NCI-H1048 (cell line): Measurements from ENCODE around the gene UBXN7.
"Not testable (repeated sequence)": the region's sequence is repeated elsewhere in the genome, so short reads cannot be mapped to it uniquely, and the experiment has no call there.

Source experiments
- DNase-seq: peaks from one replicate; lab custom pipeline; 2025; lab: John Stamatoyannopoulos, UW

The UBXN7 gene

DNA sequence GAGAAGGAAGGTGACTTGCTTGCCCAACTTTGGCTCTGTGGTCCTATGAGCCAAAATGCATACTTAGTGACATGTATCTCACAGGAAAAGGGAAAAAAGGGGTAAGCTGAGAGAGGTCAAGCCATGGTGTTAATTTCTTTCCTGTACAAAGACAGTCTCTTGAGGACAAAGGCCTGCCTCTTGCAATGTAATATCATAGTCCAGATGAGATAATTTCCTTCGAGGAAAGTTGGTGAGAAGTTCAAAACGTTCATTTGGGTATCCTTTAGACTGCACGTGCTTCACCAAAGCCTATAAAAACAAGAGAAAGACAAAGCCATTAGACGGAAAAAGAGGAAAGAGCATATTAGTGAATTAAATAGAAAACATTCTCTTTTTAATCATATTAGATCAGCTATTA, 75.7 kb downstream of the UBXN7 start:
- DNase-seq: no peak

- DNase-seq: no peak
Observed at GRCh38 chr3:196355668-196356067, 76.6 kb downstream of the UBXN7 start.

DNA sequence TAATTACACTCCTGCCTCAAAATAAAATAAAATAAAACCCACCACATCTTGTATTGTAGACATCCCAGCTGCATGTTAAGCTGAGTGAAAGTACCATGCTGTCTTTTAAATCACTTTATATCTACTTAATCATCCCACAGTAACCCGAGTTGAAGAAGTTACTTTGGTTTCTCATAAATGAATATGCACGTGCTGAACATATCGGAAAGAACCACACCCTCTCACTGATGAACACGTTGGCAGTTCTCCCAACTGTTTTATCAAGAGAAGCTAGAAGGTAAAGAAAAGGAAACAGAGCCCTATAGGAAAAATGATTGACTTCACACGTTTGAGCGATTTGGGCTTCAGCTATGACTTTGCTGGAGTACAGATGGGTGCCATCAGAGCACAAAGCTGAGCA, 78.1 kb downstream of the UBXN7 start:
- no peak for DNase-seq

GRCh38 chr3:196351541-196351940, 80.7 kb downstream of the UBXN7 start:
- DNase-seq: no peak

DNA sequence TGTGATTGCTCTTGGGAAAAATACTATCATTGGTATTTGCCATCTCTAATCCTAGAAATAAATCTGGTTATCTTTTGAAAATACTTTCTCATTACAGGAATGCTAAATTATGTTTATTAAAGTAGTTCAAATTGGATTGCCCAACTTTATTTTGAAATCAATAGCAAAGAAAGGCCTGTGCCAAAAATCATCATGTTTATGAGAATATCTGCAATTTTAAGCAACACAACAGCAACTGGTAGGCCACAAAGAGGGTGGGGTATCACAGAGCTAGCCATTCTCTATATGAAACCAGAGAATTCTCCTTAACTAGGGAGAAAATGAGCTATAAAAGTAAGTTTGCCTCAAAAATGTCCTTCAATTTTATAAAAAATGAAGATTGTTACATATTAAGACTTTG, 82.2 kb downstream of the UBXN7 start:
- no peak for DNase-seq

- no peak for DNase-seq
Observed at GRCh38 chr3:196348698-196349097, 83.5 kb downstream of the UBXN7 start.

DNA sequence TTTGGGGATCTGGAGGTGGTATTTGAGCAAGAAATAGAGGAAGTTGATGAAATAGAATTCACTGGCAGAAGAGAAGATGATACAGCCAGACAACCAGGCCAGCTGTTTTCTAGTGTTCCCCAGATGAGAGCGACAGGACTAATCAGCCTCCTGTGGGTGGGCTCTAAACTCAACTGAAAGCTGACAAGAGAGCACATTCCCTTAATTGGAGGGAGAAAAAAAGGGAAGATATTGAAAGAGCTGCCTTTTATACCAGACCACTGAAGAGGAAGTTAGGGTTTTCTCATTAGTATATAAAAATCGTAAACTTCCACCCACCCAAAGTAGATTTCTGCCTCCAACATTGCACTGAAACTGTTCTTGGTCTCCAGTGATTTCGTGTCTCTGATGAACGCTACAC, 87.6 kb downstream of the UBXN7 start:
- no peak for DNase-seq

DNA sequence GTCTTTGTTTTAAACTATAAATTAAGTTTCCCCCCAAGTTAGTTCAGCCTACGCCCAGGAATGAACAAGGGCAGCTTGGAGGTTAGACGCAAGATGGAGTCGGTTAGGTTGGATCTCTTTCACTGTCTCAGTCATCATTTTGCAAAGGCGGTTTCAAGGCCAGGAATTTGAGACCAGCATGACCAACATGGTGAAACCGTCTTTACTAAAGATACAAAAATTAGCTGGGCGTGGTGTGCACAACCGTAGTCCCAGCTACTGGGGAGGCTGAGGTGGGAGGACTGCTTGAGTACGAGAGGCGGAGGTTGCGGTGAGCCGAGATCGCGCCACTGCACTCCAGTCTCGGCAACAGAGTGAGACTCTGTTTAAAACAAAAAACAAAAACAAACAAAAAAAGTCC, 88.3 kb downstream of the UBXN7 start:
- DNase-seq: not testable (repeated sequence)

GRCh38 chr3:196341137-196341536, 91.1 kb downstream of the UBXN7 start:
- no peak for DNase-seq

GRCh38 chr3:196340466-196340865, 91.8 kb downstream of the UBXN7 start:
- no peak for DNase-seq

DNA sequence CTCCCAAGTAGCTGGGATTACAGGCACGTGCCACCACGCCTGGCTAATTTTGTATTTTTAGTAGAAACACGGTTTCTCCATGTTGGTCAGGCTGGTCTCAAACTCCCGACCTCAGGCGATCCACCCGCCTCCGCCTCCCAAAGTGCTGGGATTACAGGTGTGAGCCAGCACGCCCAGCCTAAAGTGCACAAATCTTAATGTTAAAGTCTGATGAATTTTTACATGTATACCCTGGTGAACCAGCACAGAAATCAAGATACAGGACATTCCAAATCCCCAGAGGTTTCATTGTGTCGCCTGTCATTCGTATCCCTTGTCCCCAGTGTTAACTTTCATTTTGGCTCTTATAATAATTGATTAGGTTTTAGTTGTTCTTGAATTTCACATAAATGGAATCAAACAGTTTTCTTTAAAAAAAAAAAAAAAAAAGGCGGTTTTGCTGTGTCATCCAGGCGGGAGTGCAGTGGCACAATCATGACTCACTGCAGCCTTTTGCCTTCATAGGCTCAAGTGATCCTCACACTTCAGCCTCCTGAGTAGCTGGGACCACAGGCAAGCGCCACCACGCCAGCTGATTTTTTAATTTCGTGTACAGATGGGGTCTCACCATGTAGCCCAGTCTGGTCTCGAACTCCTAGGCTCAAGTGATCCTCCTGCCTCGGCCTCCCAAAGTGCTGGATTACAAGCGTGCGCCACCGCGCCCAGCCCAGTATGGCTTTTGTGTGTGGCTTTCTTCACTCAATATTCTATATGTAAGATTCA, 92.6 kb downstream of the UBXN7 start:
- no peak for DNase-seq

DNA sequence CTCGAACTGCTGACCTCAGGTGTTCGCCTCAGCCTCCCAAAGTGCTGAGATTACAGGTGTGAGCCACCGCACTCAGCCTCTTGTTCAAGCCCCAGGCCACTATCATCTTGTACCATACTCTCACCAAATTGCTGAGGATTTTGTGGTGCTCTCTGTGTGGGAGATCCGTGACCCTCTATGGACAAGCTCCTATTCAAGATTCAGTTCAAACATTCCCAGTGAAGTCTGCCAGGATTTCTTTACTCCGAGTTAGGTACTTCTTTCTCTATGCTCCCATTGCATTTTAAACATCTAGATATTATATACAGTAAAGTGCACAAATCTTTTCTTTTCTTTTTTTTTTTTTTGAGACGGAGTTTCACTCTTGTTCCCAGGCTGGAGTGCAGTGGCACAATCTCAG, 93.2 kb downstream of the UBXN7 start:
- DNase-seq: no peak

GRCh38 chr3:196336319-196337145, 95.7 kb downstream of the UBXN7 start:
- DNase-seq: no peak

DNA sequence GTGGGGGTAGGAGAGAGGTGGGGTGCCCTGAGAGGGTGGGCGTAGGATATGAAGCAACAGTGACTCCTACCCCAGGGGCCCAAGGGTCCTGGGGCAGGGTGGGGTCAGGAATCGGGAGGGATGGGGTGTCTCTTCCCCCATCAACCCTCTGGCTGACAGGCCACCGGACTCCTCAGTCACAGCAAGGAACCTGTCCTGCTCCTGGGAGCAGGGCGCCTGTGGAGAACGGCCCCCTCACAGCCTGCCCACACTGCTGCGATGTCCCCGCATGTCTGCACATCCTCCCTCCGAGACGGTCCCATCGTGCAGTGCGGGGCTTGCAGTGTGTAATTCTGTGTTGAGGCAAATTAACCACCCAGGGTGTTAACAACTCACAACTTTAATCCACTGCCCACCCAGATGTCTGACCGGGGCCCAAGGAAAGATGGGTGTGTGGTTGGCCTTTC, 96.7 kb downstream of the UBXN7 start:
- no peak for DNase-seq

GRCh38 chr3:196334982-196335381, 97.2 kb downstream of the UBXN7 start:
- no peak for DNase-seq

DNA sequence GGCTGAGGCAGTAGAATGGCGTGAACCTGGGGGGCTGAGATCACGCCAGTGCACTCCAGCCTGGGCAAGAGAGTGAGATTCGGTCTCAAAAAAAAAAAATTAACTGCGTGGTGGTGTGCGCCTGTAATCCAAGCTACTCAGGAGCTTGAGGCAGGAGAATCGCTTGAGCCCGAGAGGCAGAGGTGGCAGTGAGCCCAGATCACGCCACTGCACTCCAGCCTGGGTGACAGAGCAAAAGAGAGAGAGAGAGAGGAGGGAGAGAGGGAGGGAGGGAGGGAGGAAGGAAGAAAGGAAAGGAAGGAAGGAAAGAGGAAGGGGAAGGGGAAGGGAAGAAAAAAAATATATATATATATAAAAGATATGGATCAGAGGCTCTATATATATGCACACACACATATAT, 100.1 kb downstream of the UBXN7 start:
- DNase-seq: no peak

GRCh38 chr3:196327405-196327804, 104.8 kb downstream of the UBXN7 start:
- no peak for DNase-seq

GRCh38 chr3:196326936-196327335, 105.3 kb downstream of the UBXN7 start:
- no peak for DNase-seq

GRCh38 chr3:196323691-196324090, 108.5 kb downstream of the UBXN7 start:
- no peak for DNase-seq

DNA sequence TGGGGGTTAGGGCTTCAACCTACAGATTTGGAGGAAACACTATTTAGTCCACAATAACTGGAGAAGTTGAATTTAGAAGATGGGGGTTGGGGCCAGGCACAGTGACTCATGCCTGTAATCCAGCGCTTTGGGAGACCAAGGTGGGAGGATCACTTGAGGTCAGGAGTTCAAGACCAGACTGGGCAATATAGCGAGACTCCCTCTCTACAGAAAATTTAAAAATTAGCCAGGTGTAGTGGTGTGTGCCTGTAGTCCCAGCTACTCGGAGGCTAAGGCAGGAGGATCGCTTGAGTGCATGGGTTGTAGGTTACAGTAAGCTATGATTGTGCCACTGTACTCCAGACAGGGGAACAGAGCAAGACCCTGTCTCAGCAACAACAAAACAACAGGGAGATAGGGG, 109.2 kb downstream of the UBXN7 start:
- DNase-seq: no peak

DNA sequence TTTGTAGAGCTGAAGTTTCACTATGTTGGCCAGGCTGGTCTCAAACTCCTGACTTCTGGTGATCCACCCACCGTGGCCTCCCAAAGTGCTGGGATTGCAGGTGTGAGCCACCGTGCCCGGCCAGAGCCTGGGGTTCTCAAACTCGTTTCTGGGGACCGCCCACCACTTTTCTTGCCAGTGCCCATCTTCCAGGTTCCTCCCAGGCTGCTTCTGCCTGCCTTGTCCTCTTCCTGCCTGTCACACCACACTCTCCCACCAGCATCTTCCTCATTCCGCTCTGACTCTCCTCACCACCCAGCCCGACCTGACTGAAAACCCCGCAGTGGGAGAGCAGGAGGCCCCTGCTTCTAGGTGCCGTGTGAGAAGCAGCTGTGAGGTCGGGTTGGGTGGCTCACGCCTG, 111.1 kb downstream of the UBXN7 start:
- DNase-seq: no peak

GRCh38 chr3:196320137-196320536, 112.1 kb downstream of the UBXN7 start:
- DNase-seq: no peak

GRCh38 chr3:196317687-196318467, 114.3 kb downstream of the UBXN7 start, which contains the start of gene DYNLT2B:
Gene DYNLT2B (minus strand): TSS chr3:196318240. CDS start chr3:196318152, 88 bp downstream.
- peak; percentile 88 for DNase-seq
